DMS79 treated with DMSO at 0.1 percent for 48 hours (cell line): ENCODE results near the gene KDM7A.

Experiments
- DNase-seq: peaks from one replicate; lab custom pipeline; 2025; lab: John Stamatoyannopoulos, UW

KDM7A gene, protein sequence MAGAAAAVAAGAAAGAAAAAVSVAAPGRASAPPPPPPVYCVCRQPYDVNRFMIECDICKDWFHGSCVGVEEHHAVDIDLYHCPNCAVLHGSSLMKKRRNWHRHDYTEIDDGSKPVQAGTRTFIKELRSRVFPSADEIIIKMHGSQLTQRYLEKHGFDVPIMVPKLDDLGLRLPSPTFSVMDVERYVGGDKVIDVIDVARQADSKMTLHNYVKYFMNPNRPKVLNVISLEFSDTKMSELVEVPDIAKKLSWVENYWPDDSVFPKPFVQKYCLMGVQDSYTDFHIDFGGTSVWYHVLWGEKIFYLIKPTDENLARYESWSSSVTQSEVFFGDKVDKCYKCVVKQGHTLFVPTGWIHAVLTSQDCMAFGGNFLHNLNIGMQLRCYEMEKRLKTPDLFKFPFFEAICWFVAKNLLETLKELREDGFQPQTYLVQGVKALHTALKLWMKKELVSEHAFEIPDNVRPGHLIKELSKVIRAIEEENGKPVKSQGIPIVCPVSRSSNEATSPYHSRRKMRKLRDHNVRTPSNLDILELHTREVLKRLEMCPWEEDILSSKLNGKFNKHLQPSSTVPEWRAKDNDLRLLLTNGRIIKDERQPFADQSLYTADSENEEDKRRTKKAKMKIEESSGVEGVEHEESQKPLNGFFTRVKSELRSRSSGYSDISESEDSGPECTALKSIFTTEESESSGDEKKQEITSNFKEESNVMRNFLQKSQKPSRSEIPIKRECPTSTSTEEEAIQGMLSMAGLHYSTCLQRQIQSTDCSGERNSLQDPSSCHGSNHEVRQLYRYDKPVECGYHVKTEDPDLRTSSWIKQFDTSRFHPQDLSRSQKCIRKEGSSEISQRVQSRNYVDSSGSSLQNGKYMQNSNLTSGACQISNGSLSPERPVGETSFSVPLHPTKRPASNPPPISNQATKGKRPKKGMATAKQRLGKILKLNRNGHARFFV

GRCh38 chr7:140176811-140177702 is at the start of gene KDM7A:
TSS of gene KDM7A (minus strand) at chr7:140176983. CDS start at chr7:140176937, 46 bp downstream.
- peak; percentile 74 for DNase-seq

DNA sequence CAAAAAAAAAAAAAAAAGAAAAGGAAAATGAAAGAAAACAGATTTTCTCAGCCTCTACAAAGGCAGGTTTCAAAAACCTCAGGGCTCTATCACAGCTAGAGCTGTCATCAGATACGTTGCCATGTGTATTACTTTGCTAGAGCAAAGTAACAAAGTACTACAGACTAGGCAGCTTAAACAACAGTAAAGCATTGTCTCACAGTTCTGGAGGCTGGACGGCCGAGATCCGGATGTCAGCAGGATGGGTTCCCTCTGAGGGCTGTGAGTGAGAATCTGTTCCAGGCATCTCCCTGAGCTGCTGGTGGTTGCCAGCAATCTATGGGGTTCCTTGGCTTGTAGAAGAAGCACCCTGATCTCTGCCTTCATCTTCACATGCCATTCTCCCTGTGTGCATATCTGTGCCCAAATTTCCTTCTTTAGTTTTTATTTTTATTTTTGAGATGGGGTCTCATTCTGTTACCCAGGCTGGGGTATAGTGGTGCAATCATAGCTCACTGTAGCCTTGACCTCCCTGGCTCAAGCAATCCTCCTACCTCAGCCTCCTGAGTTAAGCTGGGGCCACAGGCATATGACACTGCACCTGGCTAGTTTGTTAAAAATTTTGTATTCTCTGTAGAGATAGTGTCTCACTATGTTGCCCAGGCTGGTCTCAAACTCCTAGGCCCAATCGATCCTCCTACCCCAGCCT is 48.9 kb upstream of the KDM7A start:
- DNase-seq, result no peak

GRCh38 chr7:140223515-140224221 is 46.9 kb upstream of the KDM7A start:
- DNase-seq, result no peak

GRCh38 chr7:140222814-140223213 is 46.0 kb upstream of the KDM7A start:
- DNase-seq, result no peak

GRCh38 chr7:140219672-140220524 is 43.1 kb upstream of the KDM7A start:
- no peak for DNase-seq

DNA sequence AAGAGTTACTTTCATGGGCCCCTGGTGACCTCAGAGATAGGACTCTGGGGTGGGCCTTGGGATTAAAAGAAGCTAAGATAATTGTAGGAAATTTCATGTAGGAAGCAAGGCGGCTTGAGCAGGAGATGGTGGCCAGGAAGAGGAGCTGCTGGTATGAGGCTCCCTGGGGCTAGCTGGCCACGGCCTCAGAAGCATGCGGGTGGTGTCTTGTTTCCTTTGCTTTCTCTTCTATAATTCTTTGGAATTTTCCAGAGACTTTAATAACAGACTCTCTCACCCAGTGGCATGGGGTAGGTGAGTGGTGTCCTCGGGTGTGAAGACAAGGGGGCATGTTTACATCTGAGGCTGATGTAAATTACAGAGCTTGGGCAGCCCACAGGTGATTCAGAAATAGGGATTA is 41.9 kb upstream of the KDM7A start:
- DNase-seq, result no peak

GRCh38 chr7:140217750-140218501 is 41.1 kb upstream of the KDM7A start:
- DNase-seq, result no peak

GRCh38 chr7:140215281-140215680 is 38.5 kb upstream of the KDM7A start:
- no peak for DNase-seq

DNA sequence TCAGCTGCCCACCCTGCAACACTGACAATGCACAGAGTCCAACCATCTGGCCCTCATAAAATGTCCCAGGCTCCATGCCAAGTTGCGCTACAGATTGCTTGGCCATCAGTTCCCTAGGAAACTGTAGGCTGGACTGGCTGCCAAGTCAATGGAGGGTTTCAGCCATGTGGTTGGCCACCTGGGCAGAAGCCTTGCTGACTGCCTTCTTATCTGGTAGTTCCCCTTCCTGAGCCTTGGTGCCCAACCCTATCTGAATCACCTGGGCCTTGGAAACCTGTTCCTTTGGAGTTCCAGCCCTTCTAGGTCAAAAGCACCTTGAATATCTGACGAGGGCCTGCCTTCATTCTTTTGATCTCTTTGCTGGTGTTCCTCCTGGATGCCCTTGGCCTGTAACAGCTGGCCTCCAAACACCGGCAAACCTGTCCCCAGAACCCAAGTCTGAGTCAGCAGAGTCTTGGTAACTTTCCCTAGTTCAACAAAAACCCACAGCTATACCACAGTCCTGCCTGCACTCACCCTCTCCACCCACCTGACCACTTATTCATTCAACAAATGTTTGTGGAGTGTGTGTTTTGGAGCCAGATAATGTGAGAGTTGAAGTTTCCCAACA is 37.4 kb upstream of the KDM7A start:
- DNase-seq, result peak; percentile 78

- DNase-seq, result no peak
Measured at GRCh38 chr7:140213684-140214074, 36.9 kb upstream of the KDM7A start.

DNA sequence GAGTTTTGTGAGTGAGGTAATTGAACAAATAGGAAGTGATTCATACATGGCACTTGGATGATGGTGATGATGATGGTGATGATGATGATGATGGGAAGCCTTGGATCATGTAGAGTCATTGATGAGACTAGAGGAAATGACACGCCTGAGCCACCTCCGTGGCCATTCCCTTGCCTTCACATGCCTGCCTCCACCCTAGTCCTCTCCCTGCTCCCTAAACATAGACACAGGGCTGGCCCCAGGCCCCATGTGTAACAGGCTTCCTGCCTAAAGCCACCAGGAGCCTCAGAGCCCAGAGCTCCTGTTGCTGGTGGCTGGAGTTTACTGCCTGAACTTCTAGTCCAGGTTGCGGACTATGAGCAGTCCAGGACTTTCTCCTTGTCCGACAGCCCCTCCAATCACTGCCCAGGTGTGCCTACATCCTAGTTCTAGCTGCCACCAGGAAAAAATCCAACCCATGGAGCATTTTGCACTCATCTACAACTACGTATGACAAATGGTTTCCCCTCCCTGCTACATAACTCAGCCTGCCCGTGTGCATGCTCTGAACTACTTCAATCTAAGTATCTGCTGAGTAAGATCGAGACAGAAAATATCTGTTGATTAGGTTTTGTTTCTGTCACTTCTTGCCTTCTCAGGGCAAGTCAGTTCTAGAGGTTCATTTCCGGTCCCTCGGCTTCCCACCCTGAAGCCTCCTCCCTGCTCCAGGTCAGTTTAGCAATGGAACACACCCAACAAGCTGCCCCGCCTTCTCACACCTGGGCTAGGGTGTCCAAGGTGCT is 35.5 kb upstream of the KDM7A start:
- no peak for DNase-seq

DNA sequence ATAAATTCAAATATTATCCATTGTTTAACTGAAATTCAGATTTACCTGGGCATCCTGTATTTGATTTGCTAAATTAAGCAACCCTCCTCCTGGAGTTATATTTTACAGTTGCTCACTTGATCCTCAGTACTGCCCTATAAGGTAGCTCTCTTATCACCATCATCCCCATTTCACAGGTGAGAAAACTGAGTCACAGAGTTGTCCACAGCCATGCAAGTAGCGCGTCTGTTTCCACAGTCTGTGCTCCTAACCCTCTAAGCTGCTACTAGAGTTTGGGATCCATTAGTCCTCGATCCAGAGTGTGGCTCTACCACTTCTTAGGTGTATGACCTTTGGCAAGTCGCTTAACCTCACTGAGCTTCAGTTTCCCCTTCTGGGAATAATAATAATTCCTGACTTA is 34.9 kb upstream of the KDM7A start:
- DNase-seq, result no peak

GRCh38 chr7:140209866-140210609 is 33.3 kb upstream of the KDM7A start:
- no peak for DNase-seq

DNA sequence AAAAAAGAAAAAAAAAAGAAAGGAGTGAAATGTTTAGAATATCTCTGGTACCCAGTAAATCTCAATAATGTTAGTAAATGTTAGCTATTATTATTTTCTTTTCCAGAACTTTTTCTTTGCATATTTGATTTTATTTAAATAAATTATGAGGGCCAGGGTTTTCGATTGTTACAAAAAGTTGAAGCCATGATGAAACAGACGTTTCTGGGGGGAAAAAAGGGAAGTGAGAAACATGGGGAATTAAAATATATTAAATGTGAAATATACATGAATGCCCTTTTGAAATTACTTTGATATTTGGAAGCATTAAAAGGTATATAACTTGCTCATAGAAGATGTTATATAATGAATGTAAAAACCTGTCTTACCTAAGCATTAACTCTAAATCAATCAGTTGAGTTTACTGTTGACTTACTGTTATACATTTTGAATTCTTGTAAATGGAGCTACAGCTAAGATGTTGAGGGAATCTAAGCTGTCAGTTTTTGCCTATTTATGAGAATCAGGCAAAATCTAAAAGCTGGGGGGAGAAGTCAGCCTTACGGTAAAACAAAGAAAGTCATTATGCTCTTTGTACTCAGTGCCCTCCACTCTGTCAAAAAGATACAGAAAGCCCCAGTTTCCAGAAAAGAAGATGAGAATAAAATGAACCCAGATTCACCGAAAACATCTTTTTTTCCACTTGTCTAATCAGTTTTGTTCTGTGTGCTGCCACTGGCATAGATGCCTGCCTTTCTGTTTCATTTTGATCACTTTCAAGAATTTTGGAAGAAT is 30.0 kb upstream of the KDM7A start:
- no peak for DNase-seq

DNA sequence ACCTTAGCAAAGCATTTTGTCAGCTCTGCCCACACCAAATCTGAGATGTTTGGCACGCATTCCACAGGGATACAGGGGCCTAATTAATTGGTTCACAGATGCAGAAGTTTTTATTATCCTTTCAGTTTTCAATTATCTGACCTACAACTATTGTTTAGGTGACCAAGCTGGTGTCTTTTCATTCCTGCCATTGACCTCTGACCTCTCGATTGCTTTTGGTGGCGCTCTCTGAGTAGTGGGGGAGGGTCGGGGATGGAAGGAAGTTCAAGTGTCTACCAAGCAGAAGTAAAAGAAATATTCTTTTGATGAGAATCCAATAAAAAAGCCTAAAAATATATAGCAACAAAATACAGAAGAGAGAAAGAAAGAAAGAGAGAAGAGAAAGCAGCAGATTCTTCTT is 28.8 kb upstream of the KDM7A start:
- no peak for DNase-seq

DNA sequence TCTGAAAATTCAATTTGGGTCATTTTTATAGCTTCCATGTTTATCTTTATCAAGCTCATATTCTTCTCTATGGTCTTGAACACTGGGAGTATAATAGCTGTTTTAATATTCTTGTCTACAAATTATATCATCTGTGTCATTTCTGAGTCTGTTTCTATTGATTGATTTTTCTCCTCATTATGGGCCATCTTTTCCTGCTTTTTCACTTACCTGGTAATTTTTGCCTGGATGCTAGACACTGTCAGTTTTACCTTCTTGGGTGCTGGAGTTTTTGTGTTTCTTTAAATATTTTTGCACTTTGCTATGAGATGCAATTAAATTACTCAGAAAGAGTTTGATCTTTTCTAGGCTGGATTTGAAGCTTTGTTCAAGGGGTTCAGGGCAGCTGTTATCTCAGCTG is 26.8 kb upstream of the KDM7A start:
- DNase-seq, result no peak
